ENCODE measurements around the gene CTU1. TPM values are rescaled to one million over a fixed set of nuclear protein-coding genes. Genes with fewer than 3 reads are reported as not detected.

The CTU1 gene
- total and polyA plus RNA-seq, 10 of the 15 experiments (the other 5 are each of a cell fraction or from before 2014, with no cell fraction given), result 0.02 to 10.5 (median 3.0) TPM; not detected in 1

DNA sequence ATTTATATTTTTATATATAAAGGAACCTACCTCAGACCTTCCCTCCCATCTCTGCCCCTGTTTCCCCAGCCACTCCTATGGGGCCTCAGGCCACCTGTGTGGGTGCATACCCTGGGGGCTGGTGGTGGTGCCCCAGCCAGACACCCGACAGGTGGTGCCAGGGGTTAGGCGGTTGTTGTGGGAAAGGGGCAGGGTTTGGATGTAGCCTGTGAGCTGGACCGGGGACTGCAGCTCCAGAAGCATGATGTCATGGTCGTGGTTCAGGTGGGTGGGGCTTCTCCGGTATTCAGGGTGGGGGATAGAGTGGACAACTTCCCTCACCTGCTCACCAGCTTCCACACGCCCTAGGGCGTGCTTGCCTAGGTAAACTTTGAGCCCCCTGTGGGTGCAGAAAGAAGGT, 48.5 kb downstream of the CTU1 start (continued):
- TF ChIP-seq EP300 (IDR thresholded peaks at IDR 0.05; ENCODE audit: borderline replicate concordance in 1 of 2, control insufficient read depth in 1 of 2, low read depth in 2 of 2, low read length in 2 of 2), result no peak
- TF ChIP-seq CBFB (IDR thresholded peaks at IDR 0.05; ENCODE audit: low read depth), result no peak
- no peak for TF ChIP-seq HDGF (IDR thresholded peaks at IDR 0.05)
- TF ChIP-seq RFX5 (IDR thresholded peaks at IDR 0.05; ENCODE audit: low read depth, low read length), result no peak
- TF ChIP-seq NFYB (IDR thresholded peaks at IDR 0.05; ENCODE audit: insufficient read depth, low read depth, low read length), result no peak

DNA sequence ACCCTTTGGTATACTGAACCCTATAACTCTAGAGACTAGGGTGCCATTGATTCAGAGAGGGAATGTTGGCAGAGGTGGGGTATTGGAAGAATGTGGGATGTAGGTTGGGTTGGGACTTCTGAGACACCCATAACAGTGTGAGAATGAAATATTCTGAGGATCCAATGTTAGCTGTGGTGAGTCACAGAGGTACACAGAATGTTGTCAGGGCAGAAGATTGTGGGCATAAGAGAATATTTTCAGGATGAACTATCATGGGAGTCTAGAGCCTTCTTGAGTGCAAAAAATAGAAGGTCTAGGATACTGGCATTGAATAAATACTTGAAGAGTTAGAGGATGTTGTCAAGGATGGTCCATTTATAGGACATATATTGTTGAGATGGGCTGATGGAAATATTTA, 52.3 kb downstream of the CTU1 start:
- no peak overlapping the region for H3K4me3 ChIP-seq
- no peak for FAIRE-seq
- no peaks in the 10 kb centered on the region for H3K36me3 ChIP-seq (ENCODE audit: control insufficient read depth in 2 of 2, insufficient read depth in 2 of 2, low read length in 1 of 2)
- H3K9me3 ChIP-seq (replicated peaks; ENCODE audit: control insufficient read depth, insufficient read depth, low read length), result no peaks in the 10 kb centered on the region
- intact Hi-C loops (cut with micrococcal nuclease; ENCODE audit: unreplicated experiment) (no loop called here), in situ Hi-C loops (cut with MboI) (no loop called here)
- BruUV-seq (replicated peaks), result no TSS peak
- no peak overlapping the region for H2AFZ ChIP-seq (ENCODE audit: control insufficient read depth, low read depth, low read length)
- H3K27me3 ChIP-seq (replicated peaks in 1 of 2; ENCODE audit: control insufficient read depth in 2 of 2, insufficient read depth in 2 of 2, low read length in 1 of 2), result 0 out of 4 replicates have a peak, but pooled peaks cover 0 to 3% of the 10 kb centered on the region in 2 experiments
- no peak overlapping the region for H3K27ac ChIP-seq (ENCODE audit: control insufficient read depth, insufficient read depth)
- RAD21 ChIA-PET (ENCODE audit: unreplicated experiment), result no interaction called here
- DNase-seq (ENCODE audit: low read depth, low spot score), result no peak
- H3K79me2 ChIP-seq (ENCODE audit: control insufficient read depth, insufficient read depth, low read length), result no peaks in the 10 kb centered on the region
- H3K9ac ChIP-seq (ENCODE audit: control insufficient read depth, insufficient read depth, low read length), result no peak overlapping the region
- no peak for TF ChIP-seq YBX1 (IDR thresholded peaks at IDR 0.05)
- no peak for TF ChIP-seq ESRRA (IDR thresholded peaks at IDR 0.05; ENCODE audit: low read length)
- TF ChIP-seq SMC3 (IDR thresholded peaks at IDR 0.05; ENCODE audit: borderline replicate concordance, low read length), result no peak
- TF ChIP-seq ZNF384 (IDR thresholded peaks at IDR 0.05; ENCODE audit: borderline replicate concordance, low read depth, low read length), result no peak
- TF ChIP-seq, protein P1, sequence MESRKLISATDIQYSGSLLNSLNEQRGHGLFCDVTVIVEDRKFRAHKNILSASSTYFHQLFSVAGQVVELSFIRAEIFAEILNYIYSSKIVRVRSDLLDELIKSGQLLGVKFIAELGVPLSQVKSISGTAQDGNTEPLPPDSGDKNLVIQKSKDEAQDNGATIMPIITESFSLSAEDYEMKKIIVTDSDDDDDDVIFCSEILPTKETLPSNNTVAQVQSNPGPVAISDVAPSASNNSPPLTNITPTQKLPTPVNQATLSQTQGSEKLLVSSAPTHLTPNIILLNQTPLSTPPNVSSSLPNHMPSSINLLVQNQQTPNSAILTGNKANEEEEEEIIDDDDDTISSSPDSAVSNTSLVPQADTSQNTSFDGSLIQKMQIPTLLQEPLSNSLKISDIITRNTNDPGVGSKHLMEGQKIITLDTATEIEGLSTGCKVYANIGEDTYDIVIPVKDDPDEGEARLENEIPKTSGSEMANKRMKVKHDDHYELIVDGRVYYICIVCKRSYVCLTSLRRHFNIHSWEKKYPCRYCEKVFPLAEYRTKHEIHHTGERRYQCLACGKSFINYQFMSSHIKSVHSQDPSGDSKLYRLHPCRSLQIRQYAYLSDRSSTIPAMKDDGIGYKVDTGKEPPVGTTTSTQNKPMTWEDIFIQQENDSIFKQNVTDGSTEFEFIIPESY (IDR thresholded peaks at IDR 0.05), result no peak
- TF ChIP-seq SREBF1 (IDR thresholded peaks at IDR 0.05; ENCODE audit: low read length), result no peak
- no peak for TF ChIP-seq DPF2 (IDR thresholded peaks at IDR 0.05)
- SMC1A ChIA-PET (ENCODE audit: uncharacterized antibody, unreplicated experiment), result no interaction called here
- no peak for ATAC-seq
- CTCF ChIA-PET, result no interaction called here
- H4K20me1 ChIP-seq (ENCODE audit: control insufficient read depth, insufficient read depth), result no peaks in the 10 kb centered on the region
- POLR2A ChIA-PET, result no interaction called here
- no peaks in the 10 kb centered on the region for H3K4me1 ChIP-seq (ENCODE audit: control insufficient read depth, insufficient read depth, low read length)
- H3K4me2 ChIP-seq (ENCODE audit: control insufficient read depth, insufficient read depth), result no peak overlapping the region

Other genes starting within 250 kb of the CTU1 start
Only the 7 nearest of the 17 such genes appear.
- gene KLK10, start 88.7 kb downstream of the CTU1 start, total RNA-seq (2014; rRNA removed), result not detected in 2 replicates
- not detected in 2 replicates for gene KLK10, start 88.7 kb downstream of the CTU1 start, total RNA-seq (2014; rRNA removed; fragmentation: Illumina TruSeq; extraction: Trizol)
- not detected in 2 replicates for gene KLK10, start 88.7 kb downstream of the CTU1 start, total RNA-seq (2021)
- gene KLK10, start 88.7 kb downstream of the CTU1 start, polyA plus RNA-seq (2011; rRNA removed), result not detected in 2 replicates
- gene KLK10, start 88.7 kb downstream of the CTU1 start, polyA plus RNA-seq (2014; fragmentation: Illumina TruSeq; extraction: Trizol), result not detected in 2 replicates
- not detected for gene KLK10, start 88.7 kb downstream of the CTU1 start, polyA plus RNA-seq (2014; fragmentation: Nextera tagmentation; extraction: Ambion mirVana)
- gene KLK10, start 88.7 kb downstream of the CTU1 start, polyA plus RNA-seq (2014; rRNA removed), result not detected in 2 replicates
- not detected for gene KLK10, start 88.7 kb downstream of the CTU1 start, polyA plus RNA-seq (2016; fragmentation: Nextera tagmentation; extraction: Ambion mirVana)
- gene KLK11, start 81.8 kb downstream of the CTU1 start, total RNA-seq (2014; rRNA removed), result not detected in 2 replicates
- not detected in 2 replicates for gene KLK11, start 81.8 kb downstream of the CTU1 start, total RNA-seq (2014; rRNA removed; fragmentation: Illumina TruSeq; extraction: Trizol)
- gene KLK11, start 81.8 kb downstream of the CTU1 start, total RNA-seq (2021), result not detected in 2 replicates
- not detected in 2 replicates for gene KLK11, start 81.8 kb downstream of the CTU1 start, polyA plus RNA-seq (2011; rRNA removed)
- not detected in 2 replicates for gene KLK11, start 81.8 kb downstream of the CTU1 start, polyA plus RNA-seq (2014; fragmentation: Illumina TruSeq; extraction: Trizol)
- not detected for gene KLK11, start 81.8 kb downstream of the CTU1 start, polyA plus RNA-seq (2014; fragmentation: Nextera tagmentation; extraction: Ambion mirVana)
- gene KLK11, start 81.8 kb downstream of the CTU1 start, polyA plus RNA-seq (2014; rRNA removed), result not detected in 2 replicates
- not detected for gene KLK11, start 81.8 kb downstream of the CTU1 start, polyA plus RNA-seq (2016; fragmentation: Nextera tagmentation; extraction: Ambion mirVana)
- not detected in 2 replicates for gene KLK12, start 73.4 kb downstream of the CTU1 start, total RNA-seq (2014; rRNA removed)
- not detected in 2 replicates for gene KLK12, start 73.4 kb downstream of the CTU1 start, total RNA-seq (2014; rRNA removed; fragmentation: Illumina TruSeq; extraction: Trizol)
- not detected in 2 replicates for gene KLK12, start 73.4 kb downstream of the CTU1 start, total RNA-seq (2021)
- not detected in 2 replicates for gene KLK12, start 73.4 kb downstream of the CTU1 start, polyA plus RNA-seq (2011; rRNA removed)
- gene KLK12, start 73.4 kb downstream of the CTU1 start, polyA plus RNA-seq (2014; fragmentation: Illumina TruSeq; extraction: Trizol), result not detected in 2 replicates
- gene KLK12, start 73.4 kb downstream of the CTU1 start, polyA plus RNA-seq (2014; fragmentation: Nextera tagmentation; extraction: Ambion mirVana), result not detected
- gene KLK12, start 73.4 kb downstream of the CTU1 start, polyA plus RNA-seq (2014; rRNA removed), result not detected in 2 replicates
- gene KLK12, start 73.4 kb downstream of the CTU1 start, polyA plus RNA-seq (2016; fragmentation: Nextera tagmentation; extraction: Ambion mirVana), result not detected
- not detected in 2 replicates for gene KLK13, start 43.3 kb downstream of the CTU1 start, total RNA-seq (2014; rRNA removed)
- gene KLK13, start 43.3 kb downstream of the CTU1 start, total RNA-seq (2014; rRNA removed; fragmentation: Illumina TruSeq; extraction: Trizol), result not detected in 2 replicates
- gene KLK13, start 43.3 kb downstream of the CTU1 start, total RNA-seq (2021), result not detected in 2 replicates
- not detected in 2 replicates for gene KLK13, start 43.3 kb downstream of the CTU1 start, polyA plus RNA-seq (2011; rRNA removed)
- gene KLK13, start 43.3 kb downstream of the CTU1 start, polyA plus RNA-seq (2014; fragmentation: Illumina TruSeq; extraction: Trizol), result not detected in 2 replicates
- gene KLK13, start 43.3 kb downstream of the CTU1 start, polyA plus RNA-seq (2014; fragmentation: Nextera tagmentation; extraction: Ambion mirVana), result not detected
- gene KLK13, start 43.3 kb downstream of the CTU1 start, polyA plus RNA-seq (2014; rRNA removed), result not detected in 2 replicates
- gene KLK13, start 43.3 kb downstream of the CTU1 start, polyA plus RNA-seq (2016; fragmentation: Nextera tagmentation; extraction: Ambion mirVana), result not detected
- not detected in 2 replicates for gene KLK14, start 25.5 kb downstream of the CTU1 start, total RNA-seq (2014; rRNA removed)
- not detected in 2 replicates for gene KLK14, start 25.5 kb downstream of the CTU1 start, total RNA-seq (2014; rRNA removed; fragmentation: Illumina TruSeq; extraction: Trizol)
- gene KLK14, start 25.5 kb downstream of the CTU1 start, total RNA-seq (2021), result not detected in 2 replicates
- not detected in 2 replicates for gene KLK14, start 25.5 kb downstream of the CTU1 start, polyA plus RNA-seq (2011; rRNA removed)
- not detected in 2 replicates for gene KLK14, start 25.5 kb downstream of the CTU1 start, polyA plus RNA-seq (2014; fragmentation: Illumina TruSeq; extraction: Trizol)
- not detected for gene KLK14, start 25.5 kb downstream of the CTU1 start, polyA plus RNA-seq (2014; fragmentation: Nextera tagmentation; extraction: Ambion mirVana)
- gene KLK14, start 25.5 kb downstream of the CTU1 start, polyA plus RNA-seq (2014; rRNA removed), result 0.10 TPM in 1 of 2 replicates, not detected in the other
- not detected for gene KLK14, start 25.5 kb downstream of the CTU1 start, polyA plus RNA-seq (2016; fragmentation: Nextera tagmentation; extraction: Ambion mirVana)
- not detected in 2 replicates for gene SIGLEC9, start 16.5 kb upstream of the CTU1 start, total RNA-seq (2014; rRNA removed)
- not detected in 2 replicates for gene SIGLEC9, start 16.5 kb upstream of the CTU1 start, total RNA-seq (2014; rRNA removed; fragmentation: Illumina TruSeq; extraction: Trizol)
- not detected in 2 replicates for gene SIGLEC9, start 16.5 kb upstream of the CTU1 start, total RNA-seq (2021)
- gene SIGLEC9, start 16.5 kb upstream of the CTU1 start, polyA plus RNA-seq (2011; rRNA removed), result 0.10 TPM in 2 replicates
- gene SIGLEC9, start 16.5 kb upstream of the CTU1 start, polyA plus RNA-seq (2014; fragmentation: Illumina TruSeq; extraction: Trizol), result not detected in 2 replicates
- gene SIGLEC9, start 16.5 kb upstream of the CTU1 start, polyA plus RNA-seq (2014; fragmentation: Nextera tagmentation; extraction: Ambion mirVana), result not detected
- not detected in 2 replicates for gene SIGLEC9, start 16.5 kb upstream of the CTU1 start, polyA plus RNA-seq (2014; rRNA removed)
- not detected for gene SIGLEC9, start 16.5 kb upstream of the CTU1 start, polyA plus RNA-seq (2016; fragmentation: Nextera tagmentation; extraction: Ambion mirVana)
- not detected in 2 replicates for gene SIGLEC7, start 33.9 kb upstream of the CTU1 start, total RNA-seq (2014; rRNA removed)
- gene SIGLEC7, start 33.9 kb upstream of the CTU1 start, total RNA-seq (2014; rRNA removed; fragmentation: Illumina TruSeq; extraction: Trizol), result not detected in 2 replicates
- not detected in 2 replicates for gene SIGLEC7, start 33.9 kb upstream of the CTU1 start, total RNA-seq (2021)
- 0.06 and 0.15 TPM in 2 replicates for gene SIGLEC7, start 33.9 kb upstream of the CTU1 start, polyA plus RNA-seq (2011; rRNA removed)
- gene SIGLEC7, start 33.9 kb upstream of the CTU1 start, polyA plus RNA-seq (2014; fragmentation: Illumina TruSeq; extraction: Trizol), result not detected in 2 replicates
- gene SIGLEC7, start 33.9 kb upstream of the CTU1 start, polyA plus RNA-seq (2014; fragmentation: Nextera tagmentation; extraction: Ambion mirVana), result not detected
- gene SIGLEC7, start 33.9 kb upstream of the CTU1 start, polyA plus RNA-seq (2014; rRNA removed), result not detected in 2 replicates
- gene SIGLEC7, start 33.9 kb upstream of the CTU1 start, polyA plus RNA-seq (2016; fragmentation: Nextera tagmentation; extraction: Ambion mirVana), result not detected

Measured in GM12878 (cell line).